Calu3 (cell line): ENCODE measurements around the gene ALDH4A1. TPM values are rescaled to one million over a fixed set of nuclear protein-coding genes. Genes with fewer than 3 reads are reported as not detected.

Experiments
- BruUV-seq: library from RNA; stranded (reverse); fragments of 400-500 nt; replicated peaks from 2 replicates; lab custom pipeline; 2021; lab: Mats Ljungman, UMichigan
- CTCF ChIA-PET: fragments of 300-600 bp; sonication (Branson Sonifier 250); formaldehyde crosslinking; loops from one replicate; lab custom pipeline; 2022; ENCODE audit warnings: antibody characterized with exemption; lab: Charles Lee
- DNase-seq: peaks from one replicate; pipeline ENCODE4 v3.0.0; 2022
- H3K27ac Mint-ChIP-seq: one replicate; pipeline ENCODE4 v1.8.0; 2022; ENCODE audit warnings: mixed read lengths; ENCODE audit not compliant: unreplicated experiment
- H3K27me3 Mint-ChIP-seq: one replicate; pipeline ENCODE4 v1.8.0; 2022; ENCODE audit warnings: mixed read lengths; ENCODE audit not compliant: unreplicated experiment
- H3K36me3 Mint-ChIP-seq: one replicate; pipeline ENCODE4 v1.8.0; 2022; ENCODE audit warnings: mild to moderate bottlenecking, moderate library complexity, mixed read lengths; ENCODE audit not compliant: insufficient read depth, unreplicated experiment
- H3K4me1 Mint-ChIP-seq: one replicate; pipeline ENCODE4 v1.8.0; 2022; ENCODE audit warnings: mild to moderate bottlenecking, low read depth, mixed read lengths; ENCODE audit not compliant: unreplicated experiment
- H3K4me3 Mint-ChIP-seq: one replicate; pipeline ENCODE4 v1.8.0; 2022; ENCODE audit warnings: mild to moderate bottlenecking, low read depth, moderate library complexity, mixed read lengths; ENCODE audit not compliant: unreplicated experiment
- H3K9me3 Mint-ChIP-seq: one replicate; pipeline ENCODE4 v1.8.0; 2022; ENCODE audit warnings: low read depth, mixed read lengths; ENCODE audit not compliant: unreplicated experiment
- intact Hi-C: fragments of 100-400 bp; cut with micrococcal nuclease; formaldehyde crosslinking; loops from one replicate; pipeline ENCODE4 v1.10.0; 2022; ENCODE audit not compliant: unreplicated experiment
- total RNA-seq: library from RNA; stranded (reverse); gene quantifications from 2 replicates; pipeline ENCODE4 v1.2.3, GENCODE V29; 2022
- TF ChIP-seq, protein P1 (sequence below): fragments of 200-600 bp; IDR thresholded peaks from one replicate; pipeline ENCODE4 v1.8.0; 2022; ENCODE audit warnings: antibody characterized with exemption; ENCODE audit not compliant: unreplicated experiment

The ALDH4A1 gene
- total RNA-seq, 1 experiment from 2014 or later = 10.7 TPM

- TF ChIP-seq, protein P1, sequence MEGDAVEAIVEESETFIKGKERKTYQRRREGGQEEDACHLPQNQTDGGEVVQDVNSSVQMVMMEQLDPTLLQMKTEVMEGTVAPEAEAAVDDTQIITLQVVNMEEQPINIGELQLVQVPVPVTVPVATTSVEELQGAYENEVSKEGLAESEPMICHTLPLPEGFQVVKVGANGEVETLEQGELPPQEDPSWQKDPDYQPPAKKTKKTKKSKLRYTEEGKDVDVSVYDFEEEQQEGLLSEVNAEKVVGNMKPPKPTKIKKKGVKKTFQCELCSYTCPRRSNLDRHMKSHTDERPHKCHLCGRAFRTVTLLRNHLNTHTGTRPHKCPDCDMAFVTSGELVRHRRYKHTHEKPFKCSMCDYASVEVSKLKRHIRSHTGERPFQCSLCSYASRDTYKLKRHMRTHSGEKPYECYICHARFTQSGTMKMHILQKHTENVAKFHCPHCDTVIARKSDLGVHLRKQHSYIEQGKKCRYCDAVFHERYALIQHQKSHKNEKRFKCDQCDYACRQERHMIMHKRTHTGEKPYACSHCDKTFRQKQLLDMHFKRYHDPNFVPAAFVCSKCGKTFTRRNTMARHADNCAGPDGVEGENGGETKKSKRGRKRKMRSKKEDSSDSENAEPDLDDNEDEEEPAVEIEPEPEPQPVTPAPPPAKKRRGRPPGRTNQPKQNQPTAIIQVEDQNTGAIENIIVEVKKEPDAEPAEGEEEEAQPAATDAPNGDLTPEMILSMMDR = no peak
- intact Hi-C loops = no loop called here
- Mint-ChIP-seq H3K4me3 (no peak overlapping the region), H3K27me3 (no peaks in the 10 kb centered on the region), H3K4me1 (no peaks in the 10 kb centered on the region), H3K27ac (no peak overlapping the region), H3K9me3 (no peaks in the 10 kb centered on the region), H3K36me3 (peaks cover 5% of the 10 kb centered on the region)
- no TSS peak for BruUV-seq
- DNase-seq = no peak
- CTCF ChIA-PET = no interaction called here
These were observed 11.5 kb downstream of the ALDH4A1 start for GRCh38 chr1:18890706-18891425.

- H3K36me3 Mint-ChIP-seq = no peaks in the 10 kb centered on the region
- no peak overlapping the region for H3K27ac Mint-ChIP-seq
- CTCF ChIA-PET = no interaction called here
- no peak overlapping the region for H3K4me3 Mint-ChIP-seq
- BruUV-seq = no TSS peak
- H3K9me3 Mint-ChIP-seq = no peaks in the 10 kb centered on the region
- no peak for DNase-seq
- no peaks in the 10 kb centered on the region for H3K4me1 Mint-ChIP-seq
- intact Hi-C loops = no loop called here
- H3K27me3 Mint-ChIP-seq = no peaks in the 10 kb centered on the region
- TF ChIP-seq, protein P1 = no peak
These were observed 16.4 kb downstream of the ALDH4A1 start for GRCh38 chr1:18886003-18886335.

- intact Hi-C loops = no loop called here
- TF ChIP-seq, protein P1 = no peak
- DNase-seq = no peak
- Mint-ChIP-seq H3K27me3 (no peaks in the 10 kb centered on the region), H3K4me3 (no peak overlapping the region), H3K27ac (no peak overlapping the region), H3K4me1 (no peaks in the 10 kb centered on the region), H3K9me3 (no peaks in the 10 kb centered on the region), H3K36me3 (no peaks in the 10 kb centered on the region)
- CTCF ChIA-PET = interaction anchor here (0.6 kb wide), 1 partner anchor 213 kb away, joined by 4 read pairs; no protein-coding TSS in a partner anchor
- no TSS peak for BruUV-seq
These were observed 16.9 kb downstream of the ALDH4A1 start for GRCh38 chr1:18885311-18886002.

DNA sequence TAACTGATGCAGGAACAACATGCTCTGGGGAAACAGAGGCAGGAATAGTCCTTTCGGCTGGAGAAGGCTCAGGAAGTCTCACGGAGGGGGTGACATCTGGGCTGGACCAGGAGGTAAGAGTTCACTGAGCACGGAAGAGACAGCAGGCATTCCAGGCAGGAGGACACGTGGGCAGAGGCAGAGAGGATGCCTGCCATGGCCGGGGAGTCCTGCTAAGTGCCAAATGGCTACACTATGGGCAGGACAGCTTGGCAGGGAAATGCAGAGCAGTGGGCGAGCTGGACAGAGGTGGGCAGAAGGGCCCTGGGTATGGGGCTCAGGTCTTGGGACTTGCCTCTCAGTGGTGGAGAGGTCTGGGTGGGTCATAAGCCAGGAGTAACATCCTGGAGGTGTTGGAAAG lies 17.6 kb downstream of the ALDH4A1 start:
- H3K36me3 Mint-ChIP-seq = no peaks in the 10 kb centered on the region
- intact Hi-C loops = no loop called here
- no peak overlapping the region for H3K27ac Mint-ChIP-seq
- no peaks in the 10 kb centered on the region for H3K27me3 Mint-ChIP-seq
- H3K4me1 Mint-ChIP-seq = no peaks in the 10 kb centered on the region
- H3K9me3 Mint-ChIP-seq = no peaks in the 10 kb centered on the region
- no TSS peak for BruUV-seq
- H3K4me3 Mint-ChIP-seq = no peak overlapping the region
- no peak for DNase-seq
- TF ChIP-seq, protein P1 = no peak
- CTCF ChIA-PET = interaction anchor here (0.6 to 1.4 kb wide), 5 partner anchors 8 to 228 kb away, joined by 3 to 7 read pairs (median 4); partner anchors contain the start of gene ALDH4A1
